Right atrium auricular region (tissue), 2 donors: ENCODE results near the gene ZNF526. TPM values are rescaled to one million over a fixed set of nuclear protein-coding genes. Genes with fewer than 3 reads are reported as not detected.

ENCODE experiments used
- DNase-seq: peaks from one replicate; pipeline ENCODE4 v3.0.0-alpha.2; 2019; ENCODE audit warnings: low spot score
- H3K27ac ChIP-seq, 2 donors: fragments of 200-600 bp; sonication (generic); 1 replicate in 1 of 2; 2 replicates in 1 of 2; pipeline ENCODE4 v1.5.1; 2016 to 2019
- H3K27me3 ChIP-seq, 2 donors: fragments of 200-600 bp; sonication (generic); one replicate each; pipeline versions ENCODE4 v1.5.1 to v1.6.0; 2017 to 2019
- H3K36me3 ChIP-seq: fragments of 200-600 bp; sonication (generic); one replicate; pipeline ENCODE4 v1.5.1; 2016
- H3K4me1 ChIP-seq, 2 donors: fragments of 200-600 bp; sonication (generic); one replicate each; pipeline versions ENCODE4 v1.5.1 to v1.6.0; 2017 to 2019
- H3K4me3 ChIP-seq, 2 donors: fragments of 200-600 bp; sonication (generic); 1 replicate in 1 of 2; 2 replicates in 1 of 2; pipeline ENCODE4 v1.5.1; 2017 to 2019; ENCODE audit warnings: mild to moderate bottlenecking in 1 of 2, moderate library complexity in 1 of 2
- H3K9me3 ChIP-seq, 2 donors: fragments of 200-600 bp; sonication (generic); one replicate each; pipeline ENCODE4 v1.5.1; 2019
- CTCF ChIP-seq, 2 donors: fragments of 200-600 bp; sonication (generic); IDR thresholded peaks; one replicate each; pipeline ENCODE4 v1.5.1; 2019; ENCODE audit warnings: antibody characterized with exemption in 2 of 2
- total RNA-seq, 2 donors: library from RNA; depleted of rRNA; stranded (reverse); fragments of >200 nt; gene quantifications; one replicate each; pipeline ENCODE4 v1.1.0, GENCODE V29; 2016

Gene ZNF526
- total RNA-seq, 2 donors from 2014 or later = 2.6 to 5.4 TPM

GRCh38 chr19:42202290-42202880, 17.7 kb upstream of the ZNF526 start:
- H3K27me3 ChIP-seq = no peaks in the 10 kb centered on the region
- peak overlapping the region in 1 of 2 donors; percentile 40 for H3K27ac ChIP-seq
- DNase-seq = no peak
- no peak overlapping the region for H3K4me3 ChIP-seq
- no peaks in the 10 kb centered on the region for H3K9me3 ChIP-seq
- peaks cover 68% of the 10 kb centered on the region for H3K36me3 ChIP-seq
- no peak for TF ChIP-seq CTCF (IDR thresholded peaks at IDR 0.05)
- peaks cover 0 to 27% of the 10 kb centered on the region in 2 donors for H3K4me1 ChIP-seq

- H3K27ac ChIP-seq = no peak overlapping the region
- no peaks in the 10 kb centered on the region for H3K27me3 ChIP-seq
- peaks cover 71% of the 10 kb centered on the region for H3K36me3 ChIP-seq
- no peak for TF ChIP-seq CTCF (IDR thresholded peaks at IDR 0.05)
- no peak for DNase-seq
- no peak overlapping the region for H3K4me3 ChIP-seq
- H3K4me1 ChIP-seq = peaks cover 0 to 25% of the 10 kb centered on the region in 2 donors
- H3K9me3 ChIP-seq = no peaks in the 10 kb centered on the region
Measured at GRCh38 chr19:42203700-42204099, 16.4 kb upstream of the ZNF526 start.

GRCh38 chr19:42204664-42205063, 15.4 kb upstream of the ZNF526 start:
- Histone ChIP-seq H3K4me3 (no peak overlapping the region), H3K27ac (no peak overlapping the region), H3K9me3 (no peaks in the 10 kb centered on the region), H3K4me1 (peaks cover 0 to 15% of the 10 kb centered on the region in 2 donors), H3K27me3 (no peaks in the 10 kb centered on the region), H3K36me3 (peaks cover 71% of the 10 kb centered on the region)
- no peak for TF ChIP-seq CTCF (IDR thresholded peaks at IDR 0.05)
- no peak for DNase-seq

GRCh38 chr19:42206871-42207755, 13.0 kb upstream of the ZNF526 start:
- H3K9me3 ChIP-seq = no peaks in the 10 kb centered on the region
- no peak overlapping the region for H3K4me3 ChIP-seq
- no peaks in the 10 kb centered on the region for H3K27me3 ChIP-seq
- H3K4me1 ChIP-seq = no peaks in the 10 kb centered on the region
- TF ChIP-seq CTCF (IDR thresholded peaks at IDR 0.05) = no peak
- H3K27ac ChIP-seq = no peak overlapping the region
- H3K36me3 ChIP-seq = peaks cover 64% of the 10 kb centered on the region
- no peak for DNase-seq

GRCh38 chr19:42207767-42208271, 12.3 kb upstream of the ZNF526 start:
- Histone ChIP-seq H3K36me3 (peaks cover 70% of the 10 kb centered on the region), H3K9me3 (no peaks in the 10 kb centered on the region), H3K4me1 (no peaks in the 10 kb centered on the region), H3K27me3 (no peaks in the 10 kb centered on the region), H3K4me3 (no peak overlapping the region), H3K27ac (no peak overlapping the region)
- no peak for DNase-seq
- no peak for TF ChIP-seq CTCF (IDR thresholded peaks at IDR 0.05)
